Right lobe of liver (tissue), 4 donors: ENCODE data around the gene ACOT11.

Experiments
- POLR2A ChIP-seq: fragments of 450-650 bp; IDR thresholded peaks from one replicate; pipeline ENCODE4 v1.6.1; 2017; ENCODE audit warnings: antibody characterized with exemption, mild to moderate bottlenecking
- TF ChIP-seq, protein P1 (sequence below), 4 donors: fragments of 200-600 bp in 3 of 4; fragments of 450-650 bp in 1 of 4; IDR thresholded peaks; one replicate each; pipeline versions ENCODE4 v1.5.1 to v1.8.0; 2016 to 2022; ENCODE audit warnings: antibody characterized with exemption in 4 of 4, mild to moderate bottlenecking in 2 of 4
- donor health status: DM: no; HTN: no; CAD: no.
- donor health status: DM: no; HTN: no; CAD: no.
- donor health status: DM: no; HTN: yes; CAD: no.

GRCh38 chr1:54580856-54581550 is 33.0 kb downstream of the ACOT11 start:
- TF ChIP-seq, protein P1, sequence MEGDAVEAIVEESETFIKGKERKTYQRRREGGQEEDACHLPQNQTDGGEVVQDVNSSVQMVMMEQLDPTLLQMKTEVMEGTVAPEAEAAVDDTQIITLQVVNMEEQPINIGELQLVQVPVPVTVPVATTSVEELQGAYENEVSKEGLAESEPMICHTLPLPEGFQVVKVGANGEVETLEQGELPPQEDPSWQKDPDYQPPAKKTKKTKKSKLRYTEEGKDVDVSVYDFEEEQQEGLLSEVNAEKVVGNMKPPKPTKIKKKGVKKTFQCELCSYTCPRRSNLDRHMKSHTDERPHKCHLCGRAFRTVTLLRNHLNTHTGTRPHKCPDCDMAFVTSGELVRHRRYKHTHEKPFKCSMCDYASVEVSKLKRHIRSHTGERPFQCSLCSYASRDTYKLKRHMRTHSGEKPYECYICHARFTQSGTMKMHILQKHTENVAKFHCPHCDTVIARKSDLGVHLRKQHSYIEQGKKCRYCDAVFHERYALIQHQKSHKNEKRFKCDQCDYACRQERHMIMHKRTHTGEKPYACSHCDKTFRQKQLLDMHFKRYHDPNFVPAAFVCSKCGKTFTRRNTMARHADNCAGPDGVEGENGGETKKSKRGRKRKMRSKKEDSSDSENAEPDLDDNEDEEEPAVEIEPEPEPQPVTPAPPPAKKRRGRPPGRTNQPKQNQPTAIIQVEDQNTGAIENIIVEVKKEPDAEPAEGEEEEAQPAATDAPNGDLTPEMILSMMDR (IDR thresholded peaks at IDR 0.05): no peak
- no peak for TF ChIP-seq POLR2A
